D721Med (cell line): ENCODE data around the gene ZNF280A.
"Not testable (repeated sequence)": the region's sequence is repeated elsewhere in the genome, so short reads cannot be mapped to it uniquely, and the experiment has no call there.

Experiments
- DNase-seq: peaks from one replicate; pipeline ENCODE4 v3.0.0; 2011; ENCODE audit warnings: low spot score; ENCODE audit not compliant: insufficient read length
- FAIRE-seq: peaks from 2 replicates; lab custom pipeline; 2011; peaks lifted over from hg19 to GRCh38; lab: Jason Lieb, UNC
- TF ChIP-seq, protein P1 (sequence below): IDR thresholded peaks from 2 replicates; pipeline ENCODE4 v1.5.1; 2012; ENCODE audit warnings: mild to moderate bottlenecking, control low read depth; ENCODE audit not compliant: insufficient read depth; ENCODE audit errors: missing control alignments

The ZNF280A gene

DNA sequence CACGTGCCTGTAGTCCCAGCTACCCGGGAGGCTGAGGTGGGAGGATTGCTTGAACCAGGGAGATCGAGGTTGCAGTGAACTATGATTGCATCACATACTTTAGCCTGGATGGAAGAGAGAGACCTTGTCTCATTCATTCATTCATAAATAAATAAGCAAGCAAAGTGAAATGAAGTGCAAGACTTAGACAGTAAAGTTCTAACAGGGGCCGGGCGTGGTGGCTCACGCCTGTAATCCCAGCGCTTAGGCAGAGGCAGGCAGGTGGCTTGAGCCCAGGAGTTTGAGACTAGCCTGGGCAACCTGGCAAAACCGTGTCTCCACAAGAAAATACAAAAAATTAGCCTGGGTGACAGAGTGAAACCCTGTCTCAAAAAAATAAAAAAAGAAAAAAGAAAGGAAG is 1.6 kb upstream of the ZNF280A start:
- DNase-seq = no peak
- FAIRE-seq = no peak
- TF ChIP-seq, protein P1, sequence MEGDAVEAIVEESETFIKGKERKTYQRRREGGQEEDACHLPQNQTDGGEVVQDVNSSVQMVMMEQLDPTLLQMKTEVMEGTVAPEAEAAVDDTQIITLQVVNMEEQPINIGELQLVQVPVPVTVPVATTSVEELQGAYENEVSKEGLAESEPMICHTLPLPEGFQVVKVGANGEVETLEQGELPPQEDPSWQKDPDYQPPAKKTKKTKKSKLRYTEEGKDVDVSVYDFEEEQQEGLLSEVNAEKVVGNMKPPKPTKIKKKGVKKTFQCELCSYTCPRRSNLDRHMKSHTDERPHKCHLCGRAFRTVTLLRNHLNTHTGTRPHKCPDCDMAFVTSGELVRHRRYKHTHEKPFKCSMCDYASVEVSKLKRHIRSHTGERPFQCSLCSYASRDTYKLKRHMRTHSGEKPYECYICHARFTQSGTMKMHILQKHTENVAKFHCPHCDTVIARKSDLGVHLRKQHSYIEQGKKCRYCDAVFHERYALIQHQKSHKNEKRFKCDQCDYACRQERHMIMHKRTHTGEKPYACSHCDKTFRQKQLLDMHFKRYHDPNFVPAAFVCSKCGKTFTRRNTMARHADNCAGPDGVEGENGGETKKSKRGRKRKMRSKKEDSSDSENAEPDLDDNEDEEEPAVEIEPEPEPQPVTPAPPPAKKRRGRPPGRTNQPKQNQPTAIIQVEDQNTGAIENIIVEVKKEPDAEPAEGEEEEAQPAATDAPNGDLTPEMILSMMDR = no peak

DNA sequence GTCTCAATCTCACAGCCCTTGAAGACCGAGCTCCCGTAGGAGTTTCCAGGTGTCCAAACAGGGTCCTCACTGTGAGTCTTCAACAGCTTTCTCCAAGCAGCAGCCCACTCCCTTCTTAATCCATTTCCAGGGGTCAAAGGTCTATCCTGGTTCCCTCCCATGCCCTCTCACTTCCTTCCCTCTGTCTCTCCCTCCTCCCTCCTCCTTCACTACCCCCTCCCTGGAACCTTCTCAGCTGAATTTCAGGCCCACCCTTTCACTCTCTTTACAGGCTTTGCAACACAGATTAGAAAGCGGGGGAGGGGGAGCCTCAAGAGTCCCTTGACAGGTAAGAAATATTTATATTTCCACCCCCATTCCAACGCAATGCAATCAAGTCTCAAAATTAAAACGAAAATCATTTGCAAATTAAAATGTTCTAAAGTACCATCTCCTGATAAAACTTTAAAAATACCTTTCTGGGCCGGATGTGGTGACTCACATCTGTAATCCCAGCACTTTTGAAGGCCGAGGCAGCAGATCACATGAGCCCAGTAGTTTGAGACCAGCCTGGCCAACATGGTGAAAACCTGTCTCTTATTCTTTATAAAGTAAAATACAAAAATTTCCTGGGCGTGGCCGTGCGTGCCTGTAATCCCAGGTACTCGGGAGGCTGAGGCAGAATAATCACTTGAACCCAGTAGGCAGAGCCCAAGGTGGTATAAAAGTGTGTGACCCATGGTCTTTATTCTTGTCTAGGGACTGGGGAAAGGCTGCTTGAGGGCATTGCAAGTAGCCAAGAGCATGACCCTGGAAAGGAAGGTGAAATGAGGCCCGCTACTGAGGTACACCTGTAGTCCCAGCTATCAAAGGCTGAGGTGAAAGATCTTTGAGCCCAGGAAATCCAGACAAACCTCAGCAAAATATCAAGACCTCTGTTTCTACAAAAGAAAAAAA is 865 bp upstream of the ZNF280A start:
- no peak for FAIRE-seq
- TF ChIP-seq, protein P1 = no peak
- no peak for DNase-seq

DNA sequence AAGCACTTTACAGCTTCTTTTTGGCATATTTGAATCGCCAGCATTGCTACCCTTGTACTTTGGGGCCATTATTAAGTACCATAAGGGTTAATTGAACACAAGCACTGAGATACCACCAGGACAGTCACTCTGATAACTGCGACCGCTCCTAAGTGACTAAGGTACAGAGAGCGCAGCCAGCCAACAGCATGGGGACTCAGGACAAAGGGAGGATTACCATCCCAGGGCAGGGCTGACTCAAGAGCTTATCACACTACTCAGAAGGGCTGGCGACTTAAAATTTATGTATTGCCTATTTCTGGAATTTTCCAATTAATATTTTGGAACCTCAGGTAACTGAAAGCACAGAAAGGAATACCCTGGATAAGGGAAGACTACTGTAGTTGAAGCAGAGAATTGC is 479 bp downstream of the ZNF280A start:
- TF ChIP-seq, protein P1 = no peak
- DNase-seq = no peak
- no peak for FAIRE-seq

DNA sequence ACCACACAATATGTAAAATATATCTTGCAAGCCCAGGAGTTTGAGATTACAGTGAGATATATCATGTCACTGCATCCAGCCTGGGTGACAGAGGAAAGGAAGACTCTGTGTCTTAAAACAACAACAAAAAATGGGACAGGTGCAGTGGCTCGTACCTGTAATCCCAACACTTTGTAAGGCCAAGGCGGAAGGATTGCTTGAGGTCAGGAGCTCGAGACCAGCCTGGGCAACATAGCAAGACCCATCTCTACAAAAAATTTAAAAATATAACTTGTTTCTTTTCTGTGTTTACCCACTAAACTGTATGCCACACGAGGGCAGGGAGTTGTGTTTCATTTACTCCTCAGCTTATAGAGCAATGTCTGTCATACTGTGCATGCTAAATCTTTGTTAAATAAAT is 3.1 kb downstream of the ZNF280A start:
- TF ChIP-seq, protein P1 = no peak
- FAIRE-seq = no peak

DNA sequence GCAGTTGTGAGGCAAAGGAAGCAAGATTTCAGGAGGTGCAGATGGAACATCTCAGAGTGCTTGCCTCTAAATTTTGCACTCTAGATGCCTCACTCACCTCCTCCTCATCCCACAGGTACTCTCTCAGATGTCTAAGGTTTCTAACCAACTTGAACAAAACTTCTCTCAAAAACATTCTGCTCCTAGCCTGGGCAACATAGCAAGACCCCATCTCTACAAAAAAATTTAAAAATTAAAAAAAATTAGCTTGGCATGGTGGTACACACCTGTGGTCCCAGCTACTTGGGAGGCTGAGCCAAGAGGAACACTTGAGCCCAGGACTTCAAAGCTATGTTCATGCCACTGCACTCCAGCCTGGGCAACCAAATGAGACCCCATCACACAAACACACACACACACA is 4.2 kb downstream of the ZNF280A start:
- DNase-seq = no peak
- TF ChIP-seq, protein P1 = no peak
- no peak for FAIRE-seq

More for the DNA sequence above, 3.1 kb downstream of the ZNF280A start:
- no peak for DNase-seq

DNA sequence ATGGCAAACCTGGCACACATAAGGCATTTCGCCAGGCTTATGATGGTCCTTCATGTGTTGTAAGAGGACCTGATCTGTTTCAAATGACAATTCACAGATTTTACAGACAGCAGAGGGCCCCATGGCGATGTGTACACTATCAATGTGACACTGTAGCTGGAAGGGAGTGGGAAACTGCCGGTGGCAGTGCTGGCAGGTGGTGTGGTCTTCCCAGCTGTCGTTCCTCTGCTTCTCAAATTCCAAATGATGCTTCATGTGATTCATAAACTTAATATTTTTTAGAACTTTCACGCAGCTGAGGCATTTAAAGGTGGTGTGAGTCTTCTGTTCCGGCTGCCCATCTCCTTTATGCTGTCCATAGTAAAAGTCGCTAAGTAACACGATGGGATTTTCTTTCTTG is 5.6 kb downstream of the ZNF280A start:
- DNase-seq, FAIRE-seq: not testable (repeated sequence)

DNA sequence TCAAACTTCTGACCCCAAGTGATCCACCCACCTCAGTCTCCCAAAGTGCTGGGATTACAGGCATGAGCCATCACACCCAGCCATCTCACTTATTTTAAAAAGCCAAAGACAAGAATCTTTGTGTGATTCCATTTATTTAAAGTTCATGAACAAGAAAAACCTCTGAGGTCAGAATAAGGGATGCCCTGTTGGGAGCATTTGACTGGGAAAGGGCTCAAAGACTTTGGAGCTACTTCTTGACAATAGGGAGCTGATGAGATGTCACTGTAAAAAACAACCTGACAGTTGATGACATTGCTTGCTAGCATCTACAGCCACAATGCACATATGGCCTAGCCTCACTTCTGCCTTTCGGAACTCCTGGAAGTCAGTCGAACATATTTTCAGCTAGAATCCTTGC is 6.5 kb downstream of the ZNF280A start:
- FAIRE-seq (no peak), DNase-seq (no peak)
- TF ChIP-seq, protein P1 = no peak
